Fibroblast of lung (primary cell): Measurements from ENCODE around the gene PPP1R14D. TPM values are rescaled to one million over a fixed set of nuclear protein-coding genes. Genes with fewer than 3 reads are reported as not detected.

Source experiments
- DNase-seq, 2 donors: peaks; one replicate each; pipeline versions ENCODE4 v3.0.0 to v3.0.0-alpha.2; 2010; ENCODE audit warnings: low read depth in 2 of 2
- H2AFZ ChIP-seq: 2 replicates; pipeline ENCODE4 v1.5.1; 2012; ENCODE audit warnings: low read length, control low read depth, inconsistent platforms
- H3K27ac ChIP-seq: 2 replicates; pipeline ENCODE4 v1.5.1; 2011; ENCODE audit warnings: low read length, control low read depth; ENCODE audit not compliant: insufficient read depth
- H3K27me3 ChIP-seq: 2 replicates; pipeline ENCODE4 v1.5.1; 2011; ENCODE audit warnings: mild to moderate bottlenecking, low read length; ENCODE audit not compliant: control insufficient read depth, insufficient read depth
- H3K36me3 ChIP-seq: 2 replicates; pipeline ENCODE4 v1.5.1; 2011; ENCODE audit warnings: low read length; ENCODE audit not compliant: control insufficient read depth, insufficient read depth
- H3K4me1 ChIP-seq: 2 replicates; pipeline ENCODE4 v1.5.1; 2011; ENCODE audit warnings: low read length; ENCODE audit not compliant: control insufficient read depth, insufficient read depth; ENCODE audit errors: extremely low read depth
- H3K4me2 ChIP-seq: 2 replicates; pipeline ENCODE4 v1.5.1; 2011; ENCODE audit warnings: low read length, control low read depth; ENCODE audit not compliant: insufficient read depth; ENCODE audit errors: extremely low read depth
- H3K4me3 ChIP-seq, 4 experiments: fragments of 200-600 bp in 1 of 4; sonication (generic) in 1 of 4; replicated peaks in 1 of 4; 2 replicates each; pipeline ENCODE4 v1.5.1; 2011 to 2016; ENCODE audit warnings: low read length in 4 of 4, low read depth in 3 of 4, mild to moderate bottlenecking in 3 of 4, control low read depth in 2 of 4, inconsistent platforms in 1 of 4, mixed read lengths in 1 of 4; ENCODE audit not compliant: insufficient read depth in 1 of 4; ENCODE audit errors: control extremely low read depth in 1 of 4
- H3K79me2 ChIP-seq: 2 replicates; pipeline ENCODE4 v1.5.1; 2012; ENCODE audit warnings: mild to moderate bottlenecking, low read length, inconsistent platforms; ENCODE audit not compliant: control insufficient read depth, insufficient read depth
- H3K9ac ChIP-seq: 2 replicates; pipeline ENCODE4 v1.5.1; 2011; ENCODE audit warnings: mild to moderate bottlenecking, low read length, control low read depth; ENCODE audit not compliant: insufficient read depth
- H3K9me3 ChIP-seq: 2 replicates; pipeline ENCODE4 v1.5.1; 2012; ENCODE audit warnings: low read depth, low read length; ENCODE audit not compliant: control insufficient read depth, insufficient read depth
- H4K20me1 ChIP-seq: 2 replicates; pipeline ENCODE4 v1.5.1; 2011; ENCODE audit warnings: low read length; ENCODE audit not compliant: control insufficient read depth, insufficient read depth; ENCODE audit errors: extremely low read depth
- CTCF ChIP-seq, 2 donors: IDR thresholded peaks in 1 of 2; conservative IDR thresholded peaks in 1 of 2; 1 replicate in 1 of 2; 2 replicates in 1 of 2; pipeline ENCODE4 v1.5.1; 2011 to 2012; ENCODE audit warnings: low read length in 2 of 2, control low read depth in 1 of 2, inconsistent platforms in 1 of 2, low read depth in 1 of 2, mild to moderate bottlenecking in 1 of 2
- EZH2 ChIP-seq: IDR thresholded peaks from 2 replicates; pipeline ENCODE4 v1.5.1; 2012; ENCODE audit warnings: low read length, control low read depth, mild to moderate bottlenecking; ENCODE audit errors: missing control alignments
- polyA plus RNA-seq, 2 donors: library from polyadenylated mRNA; depleted of rRNA in 1 of 2; stranded (reverse) in 1 of 2; unstranded in 1 of 2; fragments of >200 nt; gene quantifications; 2 replicates each; pipeline ENCODE4 v1.2.1, GENCODE V29; 2011 to 2012; ENCODE audit warnings: missing spikeins in 1 of 2
- total RNA-seq: library from RNA; depleted of rRNA; stranded (reverse); fragments of >200 nt; gene quantifications from 2 replicates; pipeline ENCODE4 v1.2.1, GENCODE V29; 2014

Gene PPP1R14D
- total and polyA plus RNA-seq, 2 donors (not counting 1 experiment from before 2014, with no cell fraction given) = not detected

GRCh38 chr15:40873694-40874561 lies 45.4 kb upstream of the PPP1R14D start, which contains the start of gene RHOV:
Gene RHOV, minus strand, starts transcription at chr15:40874234. Its CDS starts 95 bp downstream, at chr15:40874139.
- Histone ChIP-seq H2AFZ (no peak within 1 kb of the TSS), H3K9me3 (no peaks in the 10 kb centered on the region), H3K4me1 (no peaks in the 10 kb centered on the region), H3K4me3 (peak within 1 kb of the TSS; percentile 19 to 48 (median 36)), H3K79me2 (no peaks in the 10 kb centered on the region), H3K9ac (no peak within 1 kb of the TSS), H3K27me3 (peaks cover 22% of the 10 kb centered on the region), H4K20me1 (no peaks in the 10 kb centered on the region), H3K4me2 (peak within 1 kb of the TSS; percentile 75), H3K27ac (no peak within 1 kb of the TSS), H3K36me3 (no peaks in the 10 kb centered on the region)
- no peak for TF ChIP-seq EZH2
- peak in 1 of 2 donors; percentile 17 for TF ChIP-seq CTCF (conservative IDR thresholded peaks at IDR 0.05 in 1 of 2, IDR thresholded peaks at IDR 0.05 in 1 of 2; ENCODE audit: low read depth in 1 of 2, low read length in 2 of 2)
- peak; percentile 31 to 53 for DNase-seq

GRCh38 chr15:40872791-40873693 lies 44.5 kb upstream of the PPP1R14D start:
- Histone ChIP-seq H4K20me1 (no peaks in the 10 kb centered on the region), H3K4me1 (no peaks in the 10 kb centered on the region), H3K9me3 (no peaks in the 10 kb centered on the region), H3K36me3 (no peaks in the 10 kb centered on the region), H3K4me3 (peak overlapping the region in 2 of 4 experiments; percentile 31 to 48), H3K79me2 (no peaks in the 10 kb centered on the region), H2AFZ (no peak overlapping the region), H3K27me3 (peaks cover 22% of the 10 kb centered on the region), H3K27ac (no peak overlapping the region), H3K4me2 (peak overlapping the region; percentile 75), H3K9ac (no peak overlapping the region)
- DNase-seq = no peak
- peak; percentile 36 for TF ChIP-seq EZH2
- TF ChIP-seq CTCF (conservative IDR thresholded peaks at IDR 0.05 in 1 of 2, IDR thresholded peaks at IDR 0.05 in 1 of 2; ENCODE audit: low read depth in 1 of 2, low read length in 2 of 2) = no peak
